Choroid plexus epithelial cell (primary cell): ENCODE measurements around the gene GALNT4.
A peak's percentile ranks its signal among the peaks of the same experiment; 100 is the strongest.

Source experiments
- DNase-seq: peaks from one replicate; pipeline ENCODE4 v3.0.0-alpha.2; 2010; ENCODE audit warnings: low read depth
- H3K4me3 ChIP-seq: 2 replicates; pipeline ENCODE4 v1.5.1; 2011; ENCODE audit warnings: low read depth, mild to moderate bottlenecking, control low read depth, low read length, moderate library complexity
- TF ChIP-seq, protein P1 (sequence below): conservative IDR thresholded peaks from 2 replicates; pipeline ENCODE4 v1.5.1; 2011; ENCODE audit warnings: low read depth, mild to moderate bottlenecking, control low read depth, inconsistent platforms, low read length, moderate library complexity

GALNT4 gene

DNA sequence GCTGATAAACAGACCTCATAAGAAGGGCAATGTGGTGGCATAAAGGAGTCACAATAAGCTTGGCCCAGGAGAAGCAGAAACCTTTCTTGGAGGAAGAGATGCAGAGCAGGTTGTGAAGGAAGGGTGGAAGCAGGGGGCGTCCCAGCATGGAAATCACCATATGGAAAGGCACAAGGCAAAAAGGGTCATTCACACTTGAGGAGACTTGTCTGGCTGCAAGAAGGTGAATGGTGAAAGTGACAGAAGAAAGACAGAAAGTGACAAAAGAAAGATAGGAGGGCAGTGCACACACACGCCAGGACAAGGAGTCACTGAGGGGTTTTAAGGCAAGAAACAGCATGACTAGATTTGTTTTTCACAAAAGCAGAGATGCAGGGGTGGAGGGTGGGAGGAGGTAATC is 38.3 kb downstream of the GALNT4 start:
- TF ChIP-seq, protein P1, sequence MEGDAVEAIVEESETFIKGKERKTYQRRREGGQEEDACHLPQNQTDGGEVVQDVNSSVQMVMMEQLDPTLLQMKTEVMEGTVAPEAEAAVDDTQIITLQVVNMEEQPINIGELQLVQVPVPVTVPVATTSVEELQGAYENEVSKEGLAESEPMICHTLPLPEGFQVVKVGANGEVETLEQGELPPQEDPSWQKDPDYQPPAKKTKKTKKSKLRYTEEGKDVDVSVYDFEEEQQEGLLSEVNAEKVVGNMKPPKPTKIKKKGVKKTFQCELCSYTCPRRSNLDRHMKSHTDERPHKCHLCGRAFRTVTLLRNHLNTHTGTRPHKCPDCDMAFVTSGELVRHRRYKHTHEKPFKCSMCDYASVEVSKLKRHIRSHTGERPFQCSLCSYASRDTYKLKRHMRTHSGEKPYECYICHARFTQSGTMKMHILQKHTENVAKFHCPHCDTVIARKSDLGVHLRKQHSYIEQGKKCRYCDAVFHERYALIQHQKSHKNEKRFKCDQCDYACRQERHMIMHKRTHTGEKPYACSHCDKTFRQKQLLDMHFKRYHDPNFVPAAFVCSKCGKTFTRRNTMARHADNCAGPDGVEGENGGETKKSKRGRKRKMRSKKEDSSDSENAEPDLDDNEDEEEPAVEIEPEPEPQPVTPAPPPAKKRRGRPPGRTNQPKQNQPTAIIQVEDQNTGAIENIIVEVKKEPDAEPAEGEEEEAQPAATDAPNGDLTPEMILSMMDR, result no peak
- no peak overlapping the region for H3K4me3 ChIP-seq
- DNase-seq, result no peak

DNA sequence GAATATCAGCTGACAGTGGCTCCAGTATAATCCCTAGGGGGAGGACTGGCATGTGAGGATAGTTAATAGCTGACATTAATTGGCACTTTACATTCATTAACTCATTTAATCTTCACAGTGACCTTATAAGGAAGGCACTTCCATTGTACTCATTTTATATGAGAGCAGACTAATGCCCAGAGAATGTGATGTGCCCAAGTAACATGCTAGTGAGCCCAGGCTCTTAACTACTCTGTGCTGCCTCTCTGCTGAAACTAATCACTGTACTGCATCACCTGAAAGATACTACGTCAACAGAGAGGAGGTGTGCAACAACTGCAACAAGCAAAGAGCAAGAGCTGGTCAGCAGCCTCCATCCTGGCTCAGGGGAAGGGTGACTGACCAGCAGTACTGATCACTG is 40.1 kb downstream of the GALNT4 start:
- DNase-seq, result no peak
- TF ChIP-seq, protein P1, result no peak

DNA sequence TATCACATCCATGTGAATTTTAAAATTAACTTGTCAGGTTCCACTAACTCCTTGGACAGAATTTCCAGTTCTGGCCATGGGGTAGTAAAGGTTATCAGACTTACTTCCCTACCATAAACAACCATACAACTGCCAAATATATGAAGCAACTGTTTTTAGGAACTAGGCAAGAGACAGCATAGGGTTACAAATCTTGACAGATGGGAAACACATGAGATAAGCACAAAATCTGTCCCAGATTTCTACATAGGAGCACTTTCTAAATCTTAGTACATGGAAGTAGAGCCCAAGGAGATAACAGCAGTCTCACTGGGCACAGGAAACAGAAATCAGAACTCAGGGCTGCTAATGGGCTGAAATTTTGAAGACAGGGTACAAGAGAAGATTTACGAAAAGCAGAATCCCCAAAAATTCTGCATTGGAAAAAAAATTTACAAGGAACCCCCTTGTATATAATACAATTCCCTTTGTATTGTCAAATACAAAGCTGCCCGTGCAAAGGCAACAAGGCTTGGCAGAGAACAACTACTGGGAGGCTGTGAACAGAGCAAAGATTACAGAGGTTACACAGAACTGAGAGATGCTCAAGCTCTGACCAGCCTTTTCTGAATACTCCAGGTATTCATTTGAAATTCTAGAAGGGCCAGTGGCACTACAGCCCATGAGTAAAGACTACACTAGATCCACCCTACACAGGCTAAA is 43.2 kb downstream of the GALNT4 start:
- H3K4me3 ChIP-seq, result no peak overlapping the region
- DNase-seq, result no peak
- TF ChIP-seq, protein P1, result no peak

More for the DNA sequence above, 40.1 kb downstream of the GALNT4 start:
- no peak overlapping the region for H3K4me3 ChIP-seq

DNA sequence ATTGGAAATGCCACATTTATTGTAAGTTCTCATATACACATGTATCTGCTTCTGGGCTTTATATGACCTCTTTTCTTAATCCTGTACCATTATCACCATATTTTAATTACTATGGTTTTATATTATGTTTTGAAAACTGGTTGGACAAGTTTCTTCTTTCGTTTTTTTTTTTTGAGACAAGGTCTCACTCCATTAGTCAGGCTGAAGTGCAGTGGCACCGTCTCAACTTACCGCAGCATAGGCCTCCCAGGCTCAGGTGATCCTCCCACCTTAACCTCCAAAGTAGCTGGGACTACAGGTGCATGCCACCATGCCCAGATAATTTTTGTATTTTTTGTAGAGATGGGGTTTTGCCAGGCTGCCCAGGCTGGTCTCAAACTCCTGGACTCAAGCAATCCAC is 44.6 kb downstream of the GALNT4 start:
- H3K4me3 ChIP-seq, result no peak overlapping the region
- TF ChIP-seq, protein P1, result no peak
- DNase-seq, result no peak

DNA sequence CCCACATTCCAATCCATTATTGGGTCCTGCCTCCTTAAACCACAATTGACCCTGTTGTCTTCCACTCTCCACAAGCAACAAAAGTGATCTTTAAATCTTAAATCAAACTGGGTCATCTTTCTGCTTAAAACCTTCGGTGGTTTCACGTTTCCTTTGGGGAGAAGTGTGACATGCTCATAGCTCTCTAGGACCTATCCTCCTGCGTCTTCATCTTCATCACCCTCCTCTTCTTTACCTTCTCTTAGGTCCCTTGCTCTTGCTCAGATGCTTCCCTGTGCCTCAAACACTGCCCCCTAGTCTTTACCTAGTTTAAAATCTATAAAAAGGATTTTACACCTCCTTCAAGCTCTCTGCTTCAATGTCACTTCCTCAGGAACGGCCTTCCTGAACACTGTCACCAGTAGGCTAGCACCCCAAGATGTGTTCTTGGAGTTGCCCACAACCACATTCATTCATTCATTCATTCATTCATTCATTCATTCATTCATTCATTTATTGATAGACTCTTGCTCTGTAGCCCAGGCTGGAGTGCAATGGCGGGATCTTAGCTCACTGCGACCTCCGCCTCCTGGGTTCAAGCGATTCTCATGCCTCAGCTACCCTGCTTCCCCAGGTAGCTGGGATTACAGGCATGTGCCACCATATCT is 46.8 kb downstream of the GALNT4 start:
- TF ChIP-seq, protein P1, result peak; percentile 5
- no peak for DNase-seq
- H3K4me3 ChIP-seq, result no peak overlapping the region

DNA sequence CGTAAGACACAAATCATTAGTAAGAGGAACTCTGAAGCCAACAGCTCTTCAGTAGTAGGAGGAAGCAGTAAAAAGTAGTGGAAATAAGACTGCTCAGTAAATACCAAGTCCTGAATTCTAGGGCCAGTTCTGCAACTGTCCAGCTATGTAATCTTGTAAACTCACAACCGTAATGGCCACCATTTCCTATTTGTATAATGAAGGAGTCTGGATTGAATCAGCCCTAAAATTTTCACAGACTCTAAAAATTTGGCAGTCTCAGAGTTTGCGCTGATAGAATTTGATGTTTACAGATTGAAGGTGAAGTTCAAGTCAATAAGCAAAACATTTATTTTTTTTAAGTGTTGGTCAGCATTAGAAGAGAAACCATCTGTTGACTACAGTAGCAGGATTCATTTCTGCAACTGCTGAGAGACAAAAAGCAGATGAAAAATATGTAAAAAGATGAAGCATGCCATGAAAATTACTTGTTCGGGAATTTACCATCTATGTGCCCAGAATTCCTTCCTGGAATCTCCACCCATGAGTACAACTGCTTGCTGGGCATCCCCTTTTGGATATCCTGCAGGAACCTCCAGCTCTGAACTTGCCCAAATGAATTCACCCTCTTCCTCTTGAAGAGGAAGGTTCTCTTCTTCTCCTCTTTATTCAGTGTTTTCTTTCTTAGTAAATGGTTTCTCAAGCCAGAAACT is 47.5 kb downstream of the GALNT4 start:
- H3K4me3 ChIP-seq, result no peak overlapping the region
- no peak for DNase-seq
- TF ChIP-seq, protein P1, result no peak
